ENCODE measurements around the gene ASMTL. TPM values are rescaled to one million over a fixed set of nuclear protein-coding genes. Genes with fewer than 3 reads are reported as not detected.

ASMTL gene
- 25.0 and 26.2 TPM in 2 replicates for polyA plus RNA-seq (2013)

GRCh38 chrX:1452516-1453394 lies at the start of gene ASMTL:
Gene ASMTL (minus strand): TSS chrX:1452909. CDS start chrX:1452840, 69 bp downstream.
- H3K4me2 ChIP-seq (ENCODE audit: low read length) = peak within 1 kb of the TSS; percentile 83
- no peaks in the 10 kb centered on the region for H3K27me3 ChIP-seq (ENCODE audit: insufficient read depth, low read length)
- peaks cover 2% of the 10 kb centered on the region for H3K79me2 ChIP-seq (ENCODE audit: control insufficient read depth, insufficient read depth, low read length, poor library complexity)
- no peaks in the 10 kb centered on the region for H3K36me3 ChIP-seq (ENCODE audit: control insufficient read depth in 1 of 2, insufficient read depth in 2 of 2, low read length in 2 of 2)
- H2BK5ac ChIP-seq (ENCODE audit: low read depth, low read length, poor library complexity) = peak within 1 kb of the TSS; percentile 13
- H4K12ac ChIP-seq (ENCODE audit: low read depth, low read length) = peak within 1 kb of the TSS; percentile 12
- peak within 1 kb of the TSS; percentile 79 for H4K8ac ChIP-seq (ENCODE audit: low read depth, low read length)
- H3K4me3 ChIP-seq (ENCODE audit: low read depth, low read length) = peak within 1 kb of the TSS; percentile 100
- H3K9ac ChIP-seq (ENCODE audit: low read length) = peak within 1 kb of the TSS; percentile 94
- H3K79me1 ChIP-seq (ENCODE audit: low read length) = peaks cover 5% of the 10 kb centered on the region
- no peak within 1 kb of the TSS for H2AK5ac ChIP-seq (ENCODE audit: low read length)
- no peak within 1 kb of the TSS for H3K23ac ChIP-seq (ENCODE audit: low read length)
- peak; percentile 98 to 99 for DNase-seq
- H4K91ac ChIP-seq (ENCODE audit: low read depth, low read length) = peak within 1 kb of the TSS; percentile 59
- no CpG with 5 or more reads among the region's 76 CpGs for WGBS (ENCODE audit: extremely low coverage, insufficient coverage, insufficient read length)
- H3K4ac ChIP-seq (ENCODE audit: low read depth, low read length) = peak within 1 kb of the TSS; percentile 43
- H2AFZ ChIP-seq (ENCODE audit: insufficient read depth, low read length, poor library complexity) = peak within 1 kb of the TSS; percentile 66
- H3K18ac ChIP-seq (ENCODE audit: low read length) = peak within 1 kb of the TSS; percentile 54
- H3K27ac ChIP-seq (ENCODE audit: low read depth, low read length) = peak within 1 kb of the TSS; percentile 45
- H3K4me1 ChIP-seq (ENCODE audit: control insufficient read depth in 1 of 2, insufficient read depth in 2 of 2, low read length in 2 of 2) = peaks cover 2 to 5% of the 10 kb centered on the region in 2 experiments
- H3K14ac ChIP-seq (ENCODE audit: low read length) = peak within 1 kb of the TSS; percentile 49
- H3K9me3 ChIP-seq (ENCODE audit: insufficient read depth, low read depth, low read length) = peaks cover 7% of the 10 kb centered on the region
- H2BK12ac ChIP-seq (ENCODE audit: low read length) = no peak within 1 kb of the TSS
- peak within 1 kb of the TSS; percentile 43 for H2BK120ac ChIP-seq (ENCODE audit: insufficient read depth, low read length, poor library complexity)

DNA sequence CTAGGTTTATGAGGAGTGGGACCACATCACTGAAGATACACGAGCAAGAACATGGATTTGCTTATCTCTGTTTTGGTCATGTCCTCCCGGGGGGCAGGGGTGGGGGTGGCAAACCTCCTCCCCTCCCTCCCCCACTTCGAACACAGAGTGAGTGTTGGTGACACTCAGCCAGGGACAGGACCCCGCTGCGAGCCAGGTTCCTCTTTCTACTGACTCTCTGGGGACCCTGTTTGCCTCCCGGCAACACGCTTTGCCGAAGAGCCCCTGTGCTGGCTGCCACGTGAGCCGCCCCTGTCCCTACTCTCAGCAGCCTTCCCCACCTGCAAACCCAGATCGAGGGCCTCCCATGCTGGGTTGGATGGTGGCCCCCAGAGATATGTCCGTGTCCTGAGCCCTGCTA lies 49.5 kb upstream of the ASMTL start:
- no peak overlapping the region for H2BK120ac ChIP-seq (ENCODE audit: insufficient read depth, low read length, poor library complexity)
- H3K18ac ChIP-seq (ENCODE audit: low read length) = no peak overlapping the region
- H4K8ac ChIP-seq (ENCODE audit: low read depth, low read length) = no peak overlapping the region
- no peak overlapping the region for H2BK5ac ChIP-seq (ENCODE audit: low read depth, low read length, poor library complexity)
- H2AK5ac ChIP-seq (ENCODE audit: low read length) = no peak overlapping the region
- H3K14ac ChIP-seq (ENCODE audit: low read length) = no peak overlapping the region
- no peaks in the 10 kb centered on the region for H3K9me3 ChIP-seq (ENCODE audit: insufficient read depth, low read depth, low read length)
- H4K12ac ChIP-seq (ENCODE audit: low read depth, low read length) = no peak overlapping the region
- H3K27me3 ChIP-seq (ENCODE audit: insufficient read depth, low read length) = no peaks in the 10 kb centered on the region
- no CpG with 5 or more reads among the region's 12 CpGs for WGBS (ENCODE audit: extremely low coverage, insufficient coverage, insufficient read length)
- no peak overlapping the region for H2AFZ ChIP-seq (ENCODE audit: insufficient read depth, low read length, poor library complexity)
- H3K9ac ChIP-seq (ENCODE audit: low read length) = no peak overlapping the region
- no peaks in the 10 kb centered on the region for H3K79me1 ChIP-seq (ENCODE audit: low read length)
- H4K91ac ChIP-seq (ENCODE audit: low read depth, low read length) = no peak overlapping the region
- no peaks in the 10 kb centered on the region for H3K79me2 ChIP-seq (ENCODE audit: control insufficient read depth, insufficient read depth, low read length, poor library complexity)
- H3K4me2 ChIP-seq (ENCODE audit: low read length) = no peak overlapping the region
- H3K4ac ChIP-seq (ENCODE audit: low read depth, low read length) = no peak overlapping the region
- H3K23ac ChIP-seq (ENCODE audit: low read length) = no peak overlapping the region
- DNase-seq = no peak
- no peaks in the 10 kb centered on the region for H3K36me3 ChIP-seq (ENCODE audit: control insufficient read depth in 1 of 2, insufficient read depth in 2 of 2, low read length in 2 of 2)
- no peak overlapping the region for H3K27ac ChIP-seq (ENCODE audit: low read depth, low read length)
- H3K4me3 ChIP-seq (ENCODE audit: low read depth, low read length) = no peak overlapping the region
- H2BK12ac ChIP-seq (ENCODE audit: low read length) = no peak overlapping the region
- H3K4me1 ChIP-seq (ENCODE audit: control insufficient read depth in 1 of 2, insufficient read depth in 2 of 2, low read length in 2 of 2) = no peaks in the 10 kb centered on the region

DNA sequence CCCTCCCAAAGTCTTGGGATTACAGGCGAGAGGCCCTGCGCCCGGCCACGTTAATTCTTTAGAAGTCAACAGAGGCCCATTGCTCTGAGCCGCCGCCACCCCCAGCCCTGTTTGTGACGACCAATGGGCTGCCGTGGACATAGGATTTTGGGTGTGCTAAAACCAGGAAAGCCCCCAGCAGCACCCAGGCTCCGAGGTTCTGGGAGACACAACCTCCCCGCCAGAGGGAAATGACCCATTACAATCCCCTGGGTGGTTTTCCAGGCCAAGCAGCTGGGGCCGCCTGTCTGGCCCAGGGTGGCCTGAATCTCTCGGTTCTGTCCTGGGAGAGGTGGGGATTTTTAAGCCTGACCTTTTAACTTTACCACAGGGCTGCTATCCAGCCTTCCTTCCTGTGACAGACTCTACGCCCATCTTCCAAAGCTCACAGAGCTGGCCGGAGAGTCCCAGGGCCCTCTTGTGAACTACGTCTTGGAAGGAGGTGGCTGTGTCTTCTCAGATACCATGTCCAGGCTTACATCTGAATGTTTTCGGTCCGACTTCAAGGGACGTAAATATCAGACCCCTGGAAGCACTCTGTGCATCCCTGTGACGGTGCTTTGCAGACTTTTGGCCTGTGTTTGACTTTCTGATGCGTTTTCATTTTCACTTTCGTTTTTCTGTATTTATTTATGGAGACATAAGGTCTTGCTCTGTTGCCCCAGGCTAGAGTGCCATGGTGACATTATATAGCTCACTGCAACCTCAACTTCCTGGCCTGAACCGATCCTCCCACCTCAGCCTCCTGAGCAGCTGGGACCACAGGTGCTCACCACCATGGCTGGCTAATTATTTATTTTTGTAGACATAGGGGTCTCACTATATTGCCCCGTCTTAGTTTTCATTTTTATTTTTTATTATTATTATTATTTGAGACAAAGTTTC lies 48.3 kb upstream of the ASMTL start:
- no peak overlapping the region for H4K8ac ChIP-seq (ENCODE audit: low read depth, low read length)
- no peak overlapping the region for H3K14ac ChIP-seq (ENCODE audit: low read length)
- H3K4me1 ChIP-seq (ENCODE audit: control insufficient read depth in 1 of 2, insufficient read depth in 2 of 2, low read length in 2 of 2) = no peaks in the 10 kb centered on the region
- H3K9me3 ChIP-seq (ENCODE audit: insufficient read depth, low read depth, low read length) = no peaks in the 10 kb centered on the region
- H2AFZ ChIP-seq (ENCODE audit: insufficient read depth, low read length, poor library complexity) = no peak overlapping the region
- no peak overlapping the region for H4K12ac ChIP-seq (ENCODE audit: low read depth, low read length)
- H3K18ac ChIP-seq (ENCODE audit: low read length) = no peak overlapping the region
- WGBS (ENCODE audit: extremely low coverage, insufficient coverage, insufficient read length) = no CpG with 5 or more reads among the region's 23 CpGs
- no peak overlapping the region for H3K4ac ChIP-seq (ENCODE audit: low read depth, low read length)
- no peak overlapping the region for H3K4me2 ChIP-seq (ENCODE audit: low read length)
- H2BK12ac ChIP-seq (ENCODE audit: low read length) = no peak overlapping the region
- H3K79me2 ChIP-seq (ENCODE audit: control insufficient read depth, insufficient read depth, low read length, poor library complexity) = no peaks in the 10 kb centered on the region
- no peak overlapping the region for H2BK5ac ChIP-seq (ENCODE audit: low read depth, low read length, poor library complexity)
- H3K27me3 ChIP-seq (ENCODE audit: insufficient read depth, low read length) = no peaks in the 10 kb centered on the region
- no peak overlapping the region for H3K9ac ChIP-seq (ENCODE audit: low read length)
- H4K91ac ChIP-seq (ENCODE audit: low read depth, low read length) = no peak overlapping the region
- H3K36me3 ChIP-seq (ENCODE audit: control insufficient read depth in 1 of 2, insufficient read depth in 2 of 2, low read length in 2 of 2) = no peaks in the 10 kb centered on the region
- H3K79me1 ChIP-seq (ENCODE audit: low read length) = no peaks in the 10 kb centered on the region
- no peak for DNase-seq
- no peak overlapping the region for H3K27ac ChIP-seq (ENCODE audit: low read depth, low read length)
- H3K4me3 ChIP-seq (ENCODE audit: low read depth, low read length) = no peak overlapping the region
- H3K23ac ChIP-seq (ENCODE audit: low read length) = no peak overlapping the region
- H2AK5ac ChIP-seq (ENCODE audit: low read length) = no peak overlapping the region
- no peak overlapping the region for H2BK120ac ChIP-seq (ENCODE audit: insufficient read depth, low read length, poor library complexity)

- H3K27me3 ChIP-seq (ENCODE audit: insufficient read depth, low read length) = peaks cover 4% of the 10 kb centered on the region
- no peak overlapping the region for H3K4me2 ChIP-seq (ENCODE audit: low read length)
- H3K4me3 ChIP-seq (ENCODE audit: low read depth, low read length) = no peak overlapping the region
- H3K14ac ChIP-seq (ENCODE audit: low read length) = no peak overlapping the region
- no peaks in the 10 kb centered on the region for H3K79me1 ChIP-seq (ENCODE audit: low read length)
- no peak overlapping the region for H2BK12ac ChIP-seq (ENCODE audit: low read length)
- H4K91ac ChIP-seq (ENCODE audit: low read depth, low read length) = no peak overlapping the region
- no peaks in the 10 kb centered on the region for H3K36me3 ChIP-seq (ENCODE audit: control insufficient read depth in 1 of 2, insufficient read depth in 2 of 2, low read length in 2 of 2)
- H3K4me1 ChIP-seq (ENCODE audit: control insufficient read depth in 1 of 2, insufficient read depth in 2 of 2, low read length in 2 of 2) = no peaks in the 10 kb centered on the region
- no peak overlapping the region for H3K27ac ChIP-seq (ENCODE audit: low read depth, low read length)
- H2BK5ac ChIP-seq (ENCODE audit: low read depth, low read length, poor library complexity) = no peak overlapping the region
- H2BK120ac ChIP-seq (ENCODE audit: insufficient read depth, low read length, poor library complexity) = no peak overlapping the region
- no peaks in the 10 kb centered on the region for H3K79me2 ChIP-seq (ENCODE audit: control insufficient read depth, insufficient read depth, low read length, poor library complexity)
- H3K23ac ChIP-seq (ENCODE audit: low read length) = no peak overlapping the region
- H3K4ac ChIP-seq (ENCODE audit: low read depth, low read length) = no peak overlapping the region
- no peak overlapping the region for H4K12ac ChIP-seq (ENCODE audit: low read depth, low read length)
- no peak overlapping the region for H3K18ac ChIP-seq (ENCODE audit: low read length)
- no peak overlapping the region for H2AK5ac ChIP-seq (ENCODE audit: low read length)
- H3K9ac ChIP-seq (ENCODE audit: low read length) = no peak overlapping the region
- no CpG with 5 or more reads among the region's 12 CpGs for WGBS (ENCODE audit: extremely low coverage, insufficient coverage, insufficient read length)
- no peak overlapping the region for H2AFZ ChIP-seq (ENCODE audit: insufficient read depth, low read length, poor library complexity)
- no peak for DNase-seq
- no peak overlapping the region for H4K8ac ChIP-seq (ENCODE audit: low read depth, low read length)
- peaks cover 4% of the 10 kb centered on the region for H3K9me3 ChIP-seq (ENCODE audit: insufficient read depth, low read depth, low read length)
Observed at GRCh38 chrX:1496076-1496475, 43.4 kb upstream of the ASMTL start.

All from trophoblast cell (in vitro differentiated cells and primary cell).